ENCODE data around the gene WDR87.

Gene WDR87
- total RNA-seq = 0 reads per million in 3 donors

- Histone ChIP-seq H3K27ac (ENCODE audit: insufficient read depth, low read length, poor library complexity, severe bottlenecking) (peak within 1 kb of the TSS; percentile 76), H3K27me3 (replicated peaks; ENCODE audit: control insufficient read depth, insufficient read depth, low read length, poor library complexity, severe bottlenecking) (no peaks in the 10 kb centered on the region), H3K36me3 (ENCODE audit: control insufficient read depth, insufficient read depth, low read length) (no peaks in the 10 kb centered on the region), H3K9me3 (ENCODE audit: control insufficient read depth, low read length) (no peaks in the 10 kb centered on the region), H3K4me3 (ENCODE audit: insufficient read depth, low read depth, low read length, poor library complexity, severe bottlenecking) (peak within 1 kb of the TSS; percentile 94), H3K4me1 (ENCODE audit: control insufficient read depth, insufficient read depth, low read length, poor library complexity, severe bottlenecking) (peaks cover 6% of the 10 kb centered on the region)
- peak in 2 of 3 donors; percentile 18 to 27 for DNase-seq
Measured at GRCh38 chr19:37905946-37906868, at the start of gene WDR87. WDR87 (minus strand) TSS chr19:37906594; CDS start chr19:37898239, 8,355 bp downstream.

GRCh38 chr19:37955986-37956385 lies 49.6 kb upstream of the WDR87 start:
- Histone ChIP-seq H3K27ac (ENCODE audit: insufficient read depth, low read length, poor library complexity, severe bottlenecking) (no peak overlapping the region), H3K4me1 (ENCODE audit: control insufficient read depth, insufficient read depth, low read length, poor library complexity, severe bottlenecking) (no peaks in the 10 kb centered on the region), H3K9me3 (ENCODE audit: control insufficient read depth, low read length) (no peaks in the 10 kb centered on the region), H3K36me3 (ENCODE audit: control insufficient read depth, insufficient read depth, low read length) (no peaks in the 10 kb centered on the region), H3K27me3 (replicated peaks; ENCODE audit: control insufficient read depth, insufficient read depth, low read length, poor library complexity, severe bottlenecking) (no peaks in the 10 kb centered on the region), H3K4me3 (ENCODE audit: insufficient read depth, low read depth, low read length, poor library complexity, severe bottlenecking) (no peak overlapping the region)
- DNase-seq = no peak

DNA sequence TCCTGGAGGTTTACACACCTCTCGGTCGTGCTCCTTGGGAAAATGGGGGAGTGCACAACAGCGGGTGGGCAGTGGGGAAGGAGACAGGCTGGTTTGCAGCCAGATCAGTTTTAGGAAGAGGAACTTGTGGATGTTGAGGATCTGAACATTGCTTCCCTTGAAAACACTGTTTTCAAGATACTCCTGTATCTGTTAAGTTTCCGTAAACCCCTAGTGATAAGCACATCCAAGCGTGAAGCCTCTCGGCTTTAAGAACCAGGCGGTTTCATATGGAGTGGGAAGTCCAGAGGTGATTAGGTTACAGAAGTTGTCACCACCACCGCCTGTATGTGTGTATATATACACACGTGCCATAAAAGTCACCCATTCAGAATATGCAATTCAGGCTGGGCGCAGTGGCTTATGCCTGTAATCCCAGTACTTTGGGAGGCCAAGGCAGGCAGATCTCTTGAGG lies 48.1 kb upstream of the WDR87 start:
- H3K27ac ChIP-seq (ENCODE audit: insufficient read depth, low read length, poor library complexity, severe bottlenecking) = no peak overlapping the region
- no peaks in the 10 kb centered on the region for H3K9me3 ChIP-seq (ENCODE audit: control insufficient read depth, low read length)
- H3K4me1 ChIP-seq (ENCODE audit: control insufficient read depth, insufficient read depth, low read length, poor library complexity, severe bottlenecking) = no peaks in the 10 kb centered on the region
- no peak for DNase-seq
- H3K4me3 ChIP-seq (ENCODE audit: insufficient read depth, low read depth, low read length, poor library complexity, severe bottlenecking) = no peak overlapping the region
- H3K36me3 ChIP-seq (ENCODE audit: control insufficient read depth, insufficient read depth, low read length) = no peaks in the 10 kb centered on the region
- no peaks in the 10 kb centered on the region for H3K27me3 ChIP-seq (replicated peaks; ENCODE audit: control insufficient read depth, insufficient read depth, low read length, poor library complexity, severe bottlenecking)

DNA sequence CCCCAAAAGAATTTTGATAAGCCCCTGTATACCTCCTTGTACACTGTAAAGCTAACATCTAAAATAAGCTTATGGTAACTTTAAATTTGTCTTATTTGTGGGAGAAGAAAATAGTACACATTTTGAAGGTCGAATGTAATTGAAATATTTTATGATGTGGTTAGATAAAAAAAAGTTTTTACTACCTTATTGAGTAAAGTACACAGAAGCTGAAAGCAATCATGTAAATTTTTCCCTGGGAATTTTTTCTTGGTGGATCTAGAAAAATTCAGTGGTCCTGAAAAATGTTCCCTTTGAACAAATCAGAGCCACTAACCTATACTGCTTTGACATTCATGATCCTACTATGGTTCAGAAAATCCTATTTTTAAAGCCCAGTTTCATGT lies 47.5 kb upstream of the WDR87 start:
- no peaks in the 10 kb centered on the region for H3K4me1 ChIP-seq (ENCODE audit: control insufficient read depth, insufficient read depth, low read length, poor library complexity, severe bottlenecking)
- DNase-seq = no peak
- H3K27me3 ChIP-seq (replicated peaks; ENCODE audit: control insufficient read depth, insufficient read depth, low read length, poor library complexity, severe bottlenecking) = no peaks in the 10 kb centered on the region
- no peaks in the 10 kb centered on the region for H3K36me3 ChIP-seq (ENCODE audit: control insufficient read depth, insufficient read depth, low read length)
- H3K4me3 ChIP-seq (ENCODE audit: insufficient read depth, low read depth, low read length, poor library complexity, severe bottlenecking) = no peak overlapping the region
- no peak overlapping the region for H3K27ac ChIP-seq (ENCODE audit: insufficient read depth, low read length, poor library complexity, severe bottlenecking)
- no peaks in the 10 kb centered on the region for H3K9me3 ChIP-seq (ENCODE audit: control insufficient read depth, low read length)

GRCh38 chr19:37953171-37953917 lies 47.0 kb upstream of the WDR87 start:
- H3K36me3 ChIP-seq (ENCODE audit: control insufficient read depth, insufficient read depth, low read length) = no peaks in the 10 kb centered on the region
- no peaks in the 10 kb centered on the region for H3K27me3 ChIP-seq (replicated peaks; ENCODE audit: control insufficient read depth, insufficient read depth, low read length, poor library complexity, severe bottlenecking)
- no peaks in the 10 kb centered on the region for H3K4me1 ChIP-seq (ENCODE audit: control insufficient read depth, insufficient read depth, low read length, poor library complexity, severe bottlenecking)
- no peaks in the 10 kb centered on the region for H3K9me3 ChIP-seq (ENCODE audit: control insufficient read depth, low read length)
- no peak for DNase-seq
- no peak overlapping the region for H3K27ac ChIP-seq (ENCODE audit: insufficient read depth, low read length, poor library complexity, severe bottlenecking)
- H3K4me3 ChIP-seq (ENCODE audit: insufficient read depth, low read depth, low read length, poor library complexity, severe bottlenecking) = no peak overlapping the region

GRCh38 chr19:37951816-37952210 lies 45.4 kb upstream of the WDR87 start:
- Histone ChIP-seq H3K4me3 (ENCODE audit: insufficient read depth, low read depth, low read length, poor library complexity, severe bottlenecking) (no peak overlapping the region), H3K27me3 (replicated peaks; ENCODE audit: control insufficient read depth, insufficient read depth, low read length, poor library complexity, severe bottlenecking) (no peaks in the 10 kb centered on the region), H3K4me1 (ENCODE audit: control insufficient read depth, insufficient read depth, low read length, poor library complexity, severe bottlenecking) (no peaks in the 10 kb centered on the region), H3K27ac (ENCODE audit: insufficient read depth, low read length, poor library complexity, severe bottlenecking) (no peak overlapping the region), H3K36me3 (ENCODE audit: control insufficient read depth, insufficient read depth, low read length) (no peaks in the 10 kb centered on the region), H3K9me3 (ENCODE audit: control insufficient read depth, low read length) (no peaks in the 10 kb centered on the region)
- no peak for DNase-seq

DNA sequence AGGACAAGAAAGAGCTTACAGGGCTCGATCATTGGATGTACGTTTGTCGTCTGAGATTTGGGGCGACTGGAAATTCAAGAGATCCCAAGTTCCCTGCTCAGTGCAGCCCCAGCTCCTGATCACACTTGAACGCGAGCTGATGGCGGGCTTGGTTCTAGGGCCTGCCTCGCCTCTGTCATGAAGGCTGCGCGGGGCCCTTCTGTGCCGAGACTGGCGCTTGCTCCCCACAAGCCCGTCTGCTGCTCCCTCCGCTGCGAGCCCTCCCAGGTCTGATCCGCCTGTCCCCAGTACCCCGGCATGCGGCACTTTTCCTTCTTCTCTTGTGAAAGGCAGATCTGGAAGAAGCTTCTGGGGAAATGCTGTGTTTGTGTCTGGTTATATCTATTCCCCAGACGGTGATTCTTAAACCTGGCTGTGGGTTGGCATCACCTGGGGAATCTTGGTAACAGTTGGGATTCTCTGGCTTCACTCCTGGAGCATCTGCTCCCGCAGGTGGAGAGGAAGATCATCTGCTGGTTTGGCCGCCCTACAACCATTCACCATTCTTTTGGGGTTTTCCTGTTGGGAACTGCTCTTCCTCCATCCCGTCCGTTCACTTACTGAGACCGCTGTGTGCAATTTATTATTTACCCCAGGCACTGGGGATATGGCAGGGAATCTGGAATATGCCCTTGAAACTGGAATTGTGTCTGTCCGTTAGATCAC lies 44.2 kb upstream of the WDR87 start:
- H3K9me3 ChIP-seq (ENCODE audit: control insufficient read depth, low read length) = no peaks in the 10 kb centered on the region
- H3K36me3 ChIP-seq (ENCODE audit: control insufficient read depth, insufficient read depth, low read length) = no peaks in the 10 kb centered on the region
- no peaks in the 10 kb centered on the region for H3K27me3 ChIP-seq (replicated peaks; ENCODE audit: control insufficient read depth, insufficient read depth, low read length, poor library complexity, severe bottlenecking)
- DNase-seq = no peak
- H3K4me1 ChIP-seq (ENCODE audit: control insufficient read depth, insufficient read depth, low read length, poor library complexity, severe bottlenecking) = no peaks in the 10 kb centered on the region
- H3K27ac ChIP-seq (ENCODE audit: insufficient read depth, low read length, poor library complexity, severe bottlenecking) = no peak overlapping the region
- no peak overlapping the region for H3K4me3 ChIP-seq (ENCODE audit: insufficient read depth, low read depth, low read length, poor library complexity, severe bottlenecking)

DNA sequence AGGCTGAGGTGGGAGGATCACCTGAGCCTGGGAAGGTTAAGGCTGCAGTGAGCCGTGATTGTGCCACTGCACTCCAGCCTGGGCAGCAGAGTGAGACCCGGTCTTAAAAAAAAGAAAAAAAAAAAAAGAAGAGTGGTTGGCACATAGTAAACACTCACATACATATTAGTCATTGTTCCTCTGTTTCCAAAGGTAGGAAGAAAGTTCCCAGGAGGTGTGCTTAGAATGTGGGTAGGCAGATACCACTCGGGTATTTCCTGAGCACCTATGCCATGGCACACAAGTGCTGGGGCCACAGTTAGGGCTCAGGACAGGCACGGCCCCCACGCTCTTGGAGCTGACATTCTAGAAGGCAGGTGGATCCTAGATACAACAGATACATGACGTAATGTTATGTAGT lies 42.0 kb upstream of the WDR87 start:
- Histone ChIP-seq H3K27ac (ENCODE audit: insufficient read depth, low read length, poor library complexity, severe bottlenecking) (no peak overlapping the region), H3K36me3 (ENCODE audit: control insufficient read depth, insufficient read depth, low read length) (no peaks in the 10 kb centered on the region), H3K4me1 (ENCODE audit: control insufficient read depth, insufficient read depth, low read length, poor library complexity, severe bottlenecking) (no peaks in the 10 kb centered on the region), H3K27me3 (replicated peaks; ENCODE audit: control insufficient read depth, insufficient read depth, low read length, poor library complexity, severe bottlenecking) (no peaks in the 10 kb centered on the region), H3K4me3 (ENCODE audit: insufficient read depth, low read depth, low read length, poor library complexity, severe bottlenecking) (no peak overlapping the region), H3K9me3 (ENCODE audit: control insufficient read depth, low read length) (no peaks in the 10 kb centered on the region)
- no peak for DNase-seq

DNA sequence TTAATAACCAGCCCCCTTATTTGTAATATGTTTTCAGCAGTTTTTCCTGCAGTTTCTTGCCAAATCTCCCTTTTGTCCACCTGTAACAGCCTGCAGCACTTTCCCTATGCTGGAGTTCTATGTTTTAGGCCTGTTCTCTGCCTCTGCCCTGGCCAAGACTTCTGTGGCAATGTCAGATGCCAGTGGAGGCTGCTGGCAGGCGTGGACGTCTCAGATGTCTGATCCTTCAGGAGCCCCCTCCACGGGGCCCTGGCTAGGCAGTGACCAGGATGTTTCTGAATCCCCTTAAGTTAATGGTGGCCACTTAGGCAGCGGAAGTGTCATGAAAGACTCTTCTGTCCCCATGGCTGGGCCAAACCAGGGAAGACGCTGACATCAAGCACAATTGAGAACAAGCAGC lies 41.4 kb upstream of the WDR87 start:
- Histone ChIP-seq H3K36me3 (ENCODE audit: control insufficient read depth, insufficient read depth, low read length) (no peaks in the 10 kb centered on the region), H3K27ac (ENCODE audit: insufficient read depth, low read length, poor library complexity, severe bottlenecking) (no peak overlapping the region), H3K9me3 (ENCODE audit: control insufficient read depth, low read length) (no peaks in the 10 kb centered on the region), H3K27me3 (replicated peaks; ENCODE audit: control insufficient read depth, insufficient read depth, low read length, poor library complexity, severe bottlenecking) (no peaks in the 10 kb centered on the region), H3K4me1 (ENCODE audit: control insufficient read depth, insufficient read depth, low read length, poor library complexity, severe bottlenecking) (no peaks in the 10 kb centered on the region), H3K4me3 (ENCODE audit: insufficient read depth, low read depth, low read length, poor library complexity, severe bottlenecking) (no peak overlapping the region)
- no peak for DNase-seq

Measured in effector memory CD4-positive, alpha-beta T cell (primary cell).